Activated CD4-positive, alpha-beta T cell treated with anti-CD3 and anti-CD28 coated beads, Interleukin-2, amount 50 U/mL, for 48 hours (primary cell): ENCODE results near the gene TEX264.
"Not testable (repeated sequence)": the region's sequence is repeated elsewhere in the genome, so short reads cannot be mapped to it uniquely, and the experiment has no call there.

Source experiments
- DNase-seq, 2 experiments: peaks; one replicate each; pipeline ENCODE4 v3.0.0-alpha.2; 2020

TEX264 gene, protein sequence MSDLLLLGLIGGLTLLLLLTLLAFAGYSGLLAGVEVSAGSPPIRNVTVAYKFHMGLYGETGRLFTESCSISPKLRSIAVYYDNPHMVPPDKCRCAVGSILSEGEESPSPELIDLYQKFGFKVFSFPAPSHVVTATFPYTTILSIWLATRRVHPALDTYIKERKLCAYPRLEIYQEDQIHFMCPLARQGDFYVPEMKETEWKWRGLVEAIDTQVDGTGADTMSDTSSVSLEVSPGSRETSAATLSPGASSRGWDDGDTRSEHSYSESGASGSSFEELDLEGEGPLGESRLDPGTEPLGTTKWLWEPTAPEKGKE

DNA sequence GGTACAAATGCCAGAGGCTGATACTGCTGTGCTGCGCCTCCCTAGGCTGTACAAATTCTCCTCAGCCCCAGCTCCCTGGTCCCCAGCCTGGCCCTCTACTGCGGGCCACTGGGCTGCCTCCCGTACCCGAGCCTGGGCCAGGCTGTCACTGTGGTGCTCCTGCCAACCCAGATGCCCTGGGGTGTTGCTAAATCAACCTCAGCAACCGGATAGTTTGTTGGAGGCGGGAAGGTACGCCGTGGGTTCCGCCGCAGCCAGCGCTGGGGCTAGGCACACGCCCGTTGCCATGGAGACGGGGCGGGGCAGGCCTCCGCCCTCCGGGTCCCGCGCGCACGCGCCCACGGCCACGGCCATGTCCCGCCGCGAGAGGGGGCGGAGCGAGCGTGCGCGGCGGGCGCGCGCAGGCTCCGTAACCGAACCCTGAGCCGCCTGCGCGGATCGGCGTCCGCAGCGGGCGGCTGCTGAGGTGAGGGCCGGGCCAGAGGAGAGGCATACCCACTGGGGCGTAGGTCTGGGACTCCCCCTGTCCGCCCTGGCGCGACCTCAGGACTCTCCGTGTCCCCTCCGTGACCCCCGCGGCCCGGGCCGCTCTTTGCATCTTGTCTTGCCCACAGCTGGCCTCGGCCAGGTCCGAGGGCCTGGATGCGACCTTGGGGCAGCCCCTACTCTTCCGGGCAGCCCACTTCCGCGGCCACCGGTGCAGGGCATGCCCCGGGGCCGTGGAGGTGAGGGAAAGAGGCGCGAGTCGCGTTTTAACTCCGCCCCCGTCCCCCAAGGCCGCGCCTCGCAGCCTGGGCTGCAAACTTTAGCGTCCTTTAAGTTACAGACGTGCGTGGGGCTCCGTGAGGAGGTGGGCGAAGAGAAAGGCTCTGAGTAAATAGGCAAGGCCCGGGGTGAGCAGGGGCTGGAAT lies at the start of gene TEX264:
Gene TEX264, plus strand, starts transcription at position 430 of the 911 bp plus-strand sequence. CDS start 3,053 bp downstream, outside the sequence.
- peak; percentile 90 to 91 for DNase-seq

GRCh38 chr3:51622413-51622812 lies 48.6 kb upstream of the TEX264 start:
- DNase-seq: no peak

DNA sequence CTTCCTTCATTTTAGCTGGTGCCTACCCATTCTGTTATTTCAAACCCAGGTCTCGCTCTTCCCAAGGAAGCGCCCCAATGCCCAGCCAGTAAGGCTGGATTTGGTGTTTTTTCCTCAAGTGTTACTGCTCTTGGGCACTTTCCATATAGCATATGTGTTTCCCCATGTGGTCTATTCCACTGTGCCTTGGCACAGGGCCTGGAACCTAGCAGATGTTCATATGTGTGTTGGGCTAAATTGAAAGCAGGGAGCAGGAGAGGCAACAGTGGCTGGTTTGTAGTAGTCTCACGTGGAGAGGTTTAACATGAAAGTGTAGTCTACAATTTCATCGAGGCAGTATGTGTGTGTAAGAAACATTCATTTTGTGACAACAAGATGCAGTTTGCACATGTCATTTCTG lies 48.2 kb upstream of the TEX264 start:
- DNase-seq: no peak

DNA sequence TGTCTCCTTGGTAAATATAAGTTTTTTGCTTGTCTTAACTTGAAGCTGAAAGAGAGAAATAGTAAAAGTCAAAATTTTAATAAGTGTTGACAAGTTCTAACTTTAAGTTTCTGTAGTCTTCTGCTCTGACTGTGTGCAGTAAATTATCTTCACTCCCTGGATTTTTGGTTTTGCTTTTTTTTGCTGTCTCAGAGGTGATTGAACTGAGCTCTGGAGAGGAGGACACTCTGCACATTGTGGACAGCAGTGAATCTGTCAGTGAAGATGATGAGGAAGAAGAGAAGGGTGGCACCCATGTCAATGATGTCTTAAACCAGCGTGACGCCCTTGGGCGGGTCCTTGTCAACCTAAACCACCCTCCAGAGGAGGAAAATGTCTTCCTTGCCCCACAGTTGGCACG lies 40.5 kb upstream of the TEX264 start:
- no peak for DNase-seq

DNA sequence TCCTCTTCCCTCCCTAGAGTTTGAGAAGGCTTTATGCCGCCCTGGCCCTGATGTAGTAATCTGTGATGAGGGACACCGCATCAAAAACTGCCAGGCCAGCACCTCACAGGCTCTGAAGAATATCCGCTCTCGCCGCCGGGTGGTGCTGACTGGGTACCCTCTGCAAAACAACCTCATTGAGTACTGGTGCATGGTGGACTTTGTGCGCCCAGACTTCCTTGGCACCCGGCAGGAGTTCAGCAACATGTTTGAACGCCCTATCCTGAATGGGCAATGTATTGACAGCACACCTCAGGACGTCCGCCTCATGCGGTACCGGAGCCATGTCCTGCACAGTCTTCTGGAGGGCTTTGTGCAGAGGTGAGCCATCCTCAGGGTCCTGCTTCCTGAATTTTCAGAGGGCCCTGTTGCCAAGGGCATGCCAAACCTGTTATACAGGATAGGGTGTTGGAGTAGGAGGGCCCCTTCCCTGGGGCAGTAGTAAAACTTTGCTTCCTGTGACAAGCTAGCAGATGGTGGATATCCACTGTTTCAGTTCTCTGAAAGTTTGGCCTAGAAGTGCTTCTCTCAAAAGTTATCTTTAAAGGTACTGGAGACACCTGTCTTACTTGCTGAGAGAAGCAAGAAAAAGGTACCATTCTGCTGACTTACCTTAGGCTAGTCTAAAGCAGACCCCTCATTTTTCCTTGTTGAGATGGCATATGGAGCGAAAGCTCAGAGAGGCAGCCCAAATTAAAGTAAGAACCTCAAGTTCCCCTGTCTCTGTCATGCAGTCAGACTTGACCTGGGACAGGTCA lies 33.7 kb upstream of the TEX264 start:
- DNase-seq: no peak

- DNase-seq: peak; percentile 9 to 18
Measured at GRCh38 chr3:51637941-51638471, 33.0 kb upstream of the TEX264 start.

DNA sequence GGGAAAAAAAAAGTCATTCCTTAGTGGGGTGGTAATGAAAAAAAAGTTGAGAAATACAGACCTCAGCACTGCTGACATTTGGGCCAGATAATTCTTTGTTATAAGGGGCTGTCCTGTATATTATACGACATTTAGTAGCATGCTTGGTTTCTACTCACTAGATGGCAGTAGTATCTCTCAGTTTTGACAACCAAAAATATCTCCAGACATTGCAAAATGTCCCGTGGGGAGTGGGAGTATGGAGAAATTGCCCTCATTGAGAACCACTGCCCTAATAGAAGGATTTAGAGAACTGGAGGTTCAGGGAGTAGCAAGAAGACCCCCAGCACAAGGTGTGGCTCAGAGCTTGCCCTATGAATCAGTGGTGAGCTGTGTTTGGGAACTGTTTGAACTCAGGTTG lies 28.6 kb upstream of the TEX264 start:
- no peak for DNase-seq

GRCh38 chr3:51646091-51646490 lies 25.0 kb upstream of the TEX264 start:
- no peak for DNase-seq

- DNase-seq: not testable (repeated sequence)
Measured at GRCh38 chr3:51652103-51652502, 18.9 kb upstream of the TEX264 start.

- DNase-seq: not testable (repeated sequence)
Measured at GRCh38 chr3:51653409-51653808, 17.6 kb upstream of the TEX264 start.

DNA sequence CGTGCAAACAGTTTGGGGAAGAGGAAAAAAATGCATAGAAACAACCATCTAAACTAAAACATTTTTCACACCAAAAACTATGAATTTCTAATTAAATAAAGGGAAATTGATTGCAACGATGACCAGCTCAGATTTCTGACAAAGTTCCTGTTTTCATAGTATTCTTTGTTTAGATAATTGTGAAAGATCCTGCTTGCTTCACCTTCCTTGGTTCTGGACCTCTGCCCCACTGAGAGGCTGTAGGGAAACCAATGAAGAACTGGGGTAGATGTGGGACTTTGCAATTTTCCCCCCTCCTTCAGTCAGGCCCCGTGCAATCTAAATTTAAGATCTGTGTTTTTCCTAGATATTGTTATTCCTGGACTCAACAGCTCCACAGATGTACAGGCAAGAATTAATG lies 13.8 kb upstream of the TEX264 start:
- DNase-seq: no peak

- no peak for DNase-seq
Measured at GRCh38 chr3:51659942-51660341, 11.1 kb upstream of the TEX264 start.

DNA sequence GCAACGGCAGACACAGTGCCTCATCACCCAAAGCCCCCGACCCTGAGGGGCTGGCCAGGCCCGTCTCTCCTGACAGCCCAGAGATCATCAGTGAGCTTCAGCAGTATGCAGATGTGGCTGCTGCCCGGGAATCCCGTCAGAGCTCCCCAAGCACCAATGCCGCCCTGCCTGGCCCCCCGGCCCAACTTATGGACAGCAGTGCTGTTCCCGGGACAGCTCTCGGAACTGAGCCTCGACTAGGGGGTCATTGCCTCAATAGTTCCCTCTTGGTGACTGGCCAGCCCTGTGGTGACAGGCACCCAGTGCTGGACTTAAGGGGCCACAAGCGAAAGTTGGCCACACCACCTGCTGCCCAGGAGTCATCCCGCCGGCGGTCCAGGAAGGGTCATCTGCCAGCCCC lies 8.6 kb upstream of the TEX264 start:
- DNase-seq: no peak

DNA sequence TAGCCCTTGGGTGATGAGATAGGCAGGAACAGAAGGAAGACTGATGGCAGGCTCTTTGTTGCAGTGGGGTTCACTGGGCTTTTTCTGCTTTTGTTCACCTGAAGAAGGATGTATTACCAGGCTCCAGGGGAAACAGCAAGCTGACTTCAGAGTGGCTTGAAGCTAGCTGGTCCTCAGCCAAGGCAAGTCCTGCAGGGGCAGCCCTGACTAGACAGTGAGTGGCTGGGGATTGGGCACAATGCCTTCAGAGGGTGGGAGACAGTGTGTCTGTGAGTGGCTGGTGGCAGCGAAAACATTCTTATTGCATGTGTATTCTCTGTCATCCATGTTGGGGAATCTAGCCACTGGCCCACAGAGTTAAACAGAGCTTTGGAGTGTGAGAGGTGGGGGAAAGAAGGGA lies 2.3 kb upstream of the TEX264 start:
- DNase-seq: no peak

DNA sequence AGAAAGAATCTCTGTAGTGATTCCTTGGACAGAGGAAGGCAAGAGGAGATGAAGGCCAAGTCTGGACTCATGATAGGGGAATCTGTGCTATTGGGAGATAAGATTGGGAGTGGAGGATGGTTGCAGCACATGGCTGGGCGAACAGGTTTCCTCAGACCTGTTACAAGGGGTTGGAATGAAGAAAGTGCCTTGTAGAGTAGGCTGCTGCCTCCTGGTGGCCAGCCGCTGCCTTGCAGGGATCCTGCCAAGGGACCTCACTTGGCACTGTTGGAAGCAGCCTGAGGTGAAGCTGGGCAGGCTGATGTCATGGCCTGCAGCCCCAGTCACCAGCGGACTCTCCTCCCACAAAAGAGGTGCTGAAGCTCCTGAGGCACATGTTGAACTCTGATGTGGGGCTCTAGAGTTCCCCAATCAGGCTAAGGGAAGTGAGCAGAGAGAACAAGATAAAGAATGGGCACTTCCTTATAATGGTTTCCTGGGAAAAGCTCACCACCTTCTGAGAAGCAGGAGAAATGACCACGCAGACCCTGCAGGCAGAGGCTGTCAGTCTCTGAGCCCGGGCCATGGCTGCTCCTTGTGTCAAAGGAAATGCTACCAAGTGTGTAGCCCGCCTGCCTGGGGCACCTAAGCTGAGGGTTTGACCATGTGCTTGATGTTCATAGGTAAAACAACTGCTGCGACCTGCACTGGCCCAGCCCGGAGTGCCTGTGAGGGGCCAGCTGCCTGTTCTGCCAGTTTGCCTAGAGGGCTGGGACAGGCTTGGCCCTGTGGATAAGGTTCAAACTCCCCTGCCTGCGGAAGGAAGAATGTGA lies 1.6 kb upstream of the TEX264 start:
- DNase-seq: peak; percentile 91 to 95

DNA sequence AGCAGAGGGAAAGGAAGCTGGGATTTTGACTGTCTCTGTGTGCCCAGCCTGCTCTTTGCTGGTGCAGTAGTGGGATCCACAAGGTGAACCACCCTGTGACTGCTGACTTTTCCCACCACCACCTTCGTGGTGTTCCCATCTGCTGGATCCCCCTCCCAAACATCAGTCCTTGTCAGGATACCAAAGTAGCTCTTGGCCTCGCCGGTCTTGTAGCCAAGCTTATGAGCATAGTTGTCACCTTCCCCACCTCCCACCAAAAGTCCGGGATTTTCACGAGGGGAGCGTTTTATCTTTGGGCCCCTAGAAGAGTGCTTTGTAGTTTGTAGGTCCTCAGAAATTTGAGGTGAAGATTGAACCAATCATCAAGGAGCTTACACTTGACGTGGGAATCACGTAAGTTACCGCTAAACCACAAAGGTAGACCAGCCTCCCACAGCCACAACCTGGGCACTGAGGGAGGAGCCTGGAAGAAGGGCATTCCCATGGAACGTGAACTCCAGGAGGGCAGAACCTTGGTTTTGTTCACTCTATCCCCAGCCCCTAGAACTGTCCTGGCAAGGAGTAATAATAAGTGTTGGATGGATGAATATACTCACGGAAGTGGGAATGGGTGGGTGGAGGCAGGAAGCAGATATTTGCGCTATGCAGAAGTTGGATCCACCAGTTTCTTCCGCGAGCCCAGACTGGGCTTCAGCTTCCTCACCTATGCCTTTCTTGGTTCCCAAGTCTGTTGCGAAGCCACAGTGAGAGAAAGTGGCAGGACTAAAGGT lies 814 bp upstream of the TEX264 start:
- DNase-seq: no peak

DNA sequence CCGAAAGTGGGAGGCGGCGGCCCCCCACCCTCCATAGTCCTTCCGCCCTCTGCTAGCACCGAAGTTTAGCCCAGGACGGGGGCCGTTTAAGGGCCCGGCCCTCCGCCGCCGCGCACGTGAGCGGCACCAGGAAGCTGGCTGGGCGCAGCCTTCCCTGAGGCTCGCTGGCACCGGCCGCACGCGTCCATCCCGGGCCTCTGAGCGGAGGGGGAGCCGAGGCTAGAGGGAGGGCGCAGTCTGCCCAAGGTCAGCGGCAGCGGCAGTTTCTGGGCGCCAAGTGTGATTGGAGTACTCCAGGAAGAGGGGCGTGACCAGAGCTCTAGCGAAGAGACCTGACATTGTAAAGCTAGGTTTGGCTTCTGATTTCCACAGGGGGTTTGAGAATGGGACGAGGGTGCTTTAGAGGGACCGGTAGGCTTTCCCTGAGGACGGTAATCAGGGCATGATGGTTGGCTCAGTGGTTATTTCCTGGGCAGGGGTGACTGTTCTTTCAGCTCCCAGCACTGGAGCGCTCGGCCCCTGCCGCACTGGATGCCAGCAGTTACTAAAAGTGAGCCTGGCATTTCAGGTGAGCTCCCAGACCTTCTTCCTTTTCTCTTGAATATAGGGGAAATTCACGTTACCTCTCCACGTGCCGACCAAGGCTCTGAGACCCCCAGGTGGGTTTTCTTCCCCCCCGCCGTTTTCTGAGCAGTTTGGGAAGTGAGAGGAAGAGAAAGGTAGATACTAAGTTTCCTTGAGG lies 853 bp downstream of the TEX264 start:
- DNase-seq: peak; percentile 69 to 73

DNA sequence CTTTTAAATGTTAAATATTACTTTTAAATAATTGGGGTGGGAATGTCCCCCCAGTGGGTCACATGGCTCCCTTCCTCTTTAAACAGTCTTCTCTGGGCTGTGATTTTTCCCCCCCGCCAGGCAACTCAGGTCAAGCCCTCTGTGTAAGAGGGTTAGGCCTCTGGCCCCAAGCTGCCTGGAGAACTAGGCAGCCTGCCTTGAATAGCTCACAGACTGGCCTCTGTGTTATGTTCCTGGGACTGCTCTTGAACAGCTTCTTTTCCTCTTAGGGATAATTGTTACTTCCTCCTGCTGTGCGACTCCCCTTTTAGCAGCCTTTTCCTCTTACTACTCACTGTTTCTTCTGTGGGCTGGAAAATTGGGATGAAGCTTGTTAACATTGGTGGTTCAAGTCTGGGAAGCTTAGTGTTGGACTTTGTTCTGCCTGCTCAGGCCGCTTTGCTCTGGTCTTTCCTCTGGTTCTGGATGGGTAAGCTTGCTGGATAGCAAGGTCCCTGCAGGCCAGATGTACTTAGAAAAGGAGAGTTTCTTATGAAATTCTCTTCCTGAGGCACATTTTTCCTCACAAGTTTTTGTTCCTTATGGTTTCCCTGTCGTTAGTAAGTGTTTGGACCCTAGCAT lies 2.2 kb downstream of the TEX264 start:
- DNase-seq: no peak

GRCh38 chr3:51673802-51674654 lies 3.0 kb downstream of the TEX264 start:
- no peak for DNase-seq
